Smooth muscle cell (in vitro differentiated cells): ENCODE data around the gene CCL25. TPM values are rescaled to one million over a fixed set of nuclear protein-coding genes. Genes with fewer than 3 reads are reported as not detected.

Experiments used
- DNase-seq: peaks from one replicate; lab custom pipeline; 2025; ENCODE audit not compliant: unreplicated experiment; lab: John Stamatoyannopoulos, UW
- H2AFZ ChIP-seq: fragments of 200-600 bp; sonication (generic); 2 replicates; pipeline ENCODE4 v1.6.0; 2016; ENCODE audit warnings: antibody characterized with exemption, low read depth, mild to moderate bottlenecking
- H3F3A ChIP-seq: fragments of 200-600 bp; sonication (generic); 2 replicates; pipeline ENCODE4 v1.6.0; 2017; ENCODE audit warnings: antibody characterized with exemption, low read depth
- H3K27ac ChIP-seq: fragments of 200-600 bp; sonication (generic); 2 replicates; pipeline ENCODE4 v1.5.1; 2016; ENCODE audit warnings: low read depth, mild to moderate bottlenecking
- H3K27me3 ChIP-seq: fragments of 200-600 bp; sonication (generic); 2 replicates; pipeline ENCODE4 v1.6.1; 2016; ENCODE audit warnings: low read depth, mild to moderate bottlenecking
- H3K36me3 ChIP-seq: fragments of 200-600 bp; sonication (generic); 2 replicates; pipeline ENCODE4 v1.5.1; 2016; ENCODE audit warnings: low read depth
- H3K4me1 ChIP-seq: fragments of 200-600 bp; sonication (generic); 2 replicates; pipeline ENCODE4 v1.5.1; 2016; ENCODE audit warnings: low read depth
- H3K4me2 ChIP-seq: fragments of 200-600 bp; sonication (generic); 2 replicates; pipeline ENCODE4 v1.6.0; 2016; ENCODE audit warnings: mild to moderate bottlenecking
- H3K4me3 ChIP-seq: fragments of 200-600 bp; sonication (generic); 2 replicates; pipeline ENCODE4 v1.5.1; 2016; ENCODE audit warnings: mild to moderate bottlenecking
- H3K79me2 ChIP-seq: fragments of 200-600 bp; sonication (generic); 2 replicates; pipeline ENCODE4 v1.6.0; 2016; ENCODE audit warnings: low read depth, mild to moderate bottlenecking
- H3K9ac ChIP-seq: fragments of 200-600 bp; sonication (generic); 2 replicates; pipeline ENCODE4 v1.6.0; 2016; ENCODE audit warnings: low read depth
- H3K9me3 ChIP-seq: fragments of 200-600 bp; sonication (generic); replicated peaks from 2 replicates; pipeline ENCODE4 v1.5.1; 2016; ENCODE audit warnings: low read depth
- H4K20me1 ChIP-seq: fragments of 200-600 bp; sonication (generic); 2 replicates; pipeline ENCODE4 v1.6.0; 2016; ENCODE audit warnings: low read depth
- WGBS: methylation state at CpG from one replicate; pipeline ENCODE4 v1.1.7; 2016; ENCODE audit warnings: low lambda C conversion rate; 5-methylcytosine and 5-hydroxymethylcytosine counted together
- polyA plus RNA-seq: library from polyadenylated mRNA; unstranded; fragments of >200 nt; fragmentation: Nextera tagmentation; extraction: Ambion mirVana; gene quantifications from 2 replicates; pipeline ENCODE4 v1.2.1, GENCODE V29; 2016
- total RNA-seq: library from RNA; depleted of rRNA; stranded (reverse); fragments of >200 nt; gene quantifications from 2 replicates; pipeline ENCODE4 v1.2.3, GENCODE V29; 2014
- TF ChIP-seq, protein P1 (sequence below): fragments of 200-600 bp; sonication (generic); IDR thresholded peaks from 2 replicates; pipeline ENCODE4 v1.5.1; 2017; ENCODE audit warnings: borderline replicate concordance, mild to moderate bottlenecking, antibody characterized with exemption; ENCODE audit not compliant: insufficient read depth, poor library complexity, severe bottlenecking

Gene CCL25
- total and polyA plus RNA-seq, 2 experiments from 2014 or later, result 0.91 TPM; not detected in 1

DNA sequence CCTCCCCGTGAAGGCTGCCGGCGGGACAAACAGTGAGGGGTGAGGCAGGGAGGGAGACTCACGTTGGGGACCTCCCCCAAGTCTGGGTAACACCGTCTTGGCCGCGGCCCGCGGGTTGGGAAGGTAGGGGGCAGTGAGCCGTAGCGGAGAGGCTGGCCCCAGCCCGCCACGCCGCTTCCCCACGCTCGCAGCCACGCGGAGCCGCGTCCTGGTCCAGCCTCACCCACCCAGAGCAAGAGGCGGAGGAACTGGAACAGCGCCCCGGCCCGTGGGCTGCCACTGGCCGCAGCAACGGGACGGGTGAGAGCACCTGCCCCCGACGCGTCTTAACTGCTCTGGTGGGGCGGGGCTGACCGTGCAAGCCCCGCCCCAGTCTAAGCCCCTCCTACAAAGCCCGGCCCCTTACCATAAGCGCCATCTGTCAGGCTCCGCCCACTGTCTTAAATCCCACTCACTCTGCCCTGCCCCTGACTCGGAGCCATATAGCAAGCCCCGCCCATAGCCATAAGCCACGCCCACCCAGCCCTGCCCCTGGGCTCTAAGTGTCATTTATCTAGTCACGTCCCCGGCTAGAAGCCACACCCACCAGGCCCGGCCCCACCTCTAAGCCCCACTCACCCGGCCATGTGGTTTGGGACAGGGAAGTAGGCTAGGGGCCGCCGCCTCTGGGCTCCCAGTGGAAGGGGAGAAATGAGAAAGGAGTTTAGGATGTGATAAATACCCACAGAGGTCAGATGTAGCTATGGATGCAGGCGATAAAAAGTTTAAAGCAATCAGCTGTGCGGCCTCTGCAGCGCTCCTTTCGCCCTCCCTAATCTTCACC lies 2.1 kb upstream of the CCL25 start:
- Histone ChIP-seq H3K27ac (no peak overlapping the region), H2AFZ (peak overlapping the region; percentile 81), H3K4me3 (peak overlapping the region; percentile 35), H3K27me3 (no peaks in the 10 kb centered on the region), H3K9ac (no peak overlapping the region), H3K4me2 (peak overlapping the region; percentile 83), H3F3A (no peaks in the 10 kb centered on the region), H4K20me1 (no peaks in the 10 kb centered on the region), H3K9me3 (no peaks in the 10 kb centered on the region), H3K36me3 (no peaks in the 10 kb centered on the region), H3K4me1 (no peaks in the 10 kb centered on the region), H3K79me2 (no peaks in the 10 kb centered on the region)
- peak; percentile 45 for DNase-seq
- TF ChIP-seq, protein P1, sequence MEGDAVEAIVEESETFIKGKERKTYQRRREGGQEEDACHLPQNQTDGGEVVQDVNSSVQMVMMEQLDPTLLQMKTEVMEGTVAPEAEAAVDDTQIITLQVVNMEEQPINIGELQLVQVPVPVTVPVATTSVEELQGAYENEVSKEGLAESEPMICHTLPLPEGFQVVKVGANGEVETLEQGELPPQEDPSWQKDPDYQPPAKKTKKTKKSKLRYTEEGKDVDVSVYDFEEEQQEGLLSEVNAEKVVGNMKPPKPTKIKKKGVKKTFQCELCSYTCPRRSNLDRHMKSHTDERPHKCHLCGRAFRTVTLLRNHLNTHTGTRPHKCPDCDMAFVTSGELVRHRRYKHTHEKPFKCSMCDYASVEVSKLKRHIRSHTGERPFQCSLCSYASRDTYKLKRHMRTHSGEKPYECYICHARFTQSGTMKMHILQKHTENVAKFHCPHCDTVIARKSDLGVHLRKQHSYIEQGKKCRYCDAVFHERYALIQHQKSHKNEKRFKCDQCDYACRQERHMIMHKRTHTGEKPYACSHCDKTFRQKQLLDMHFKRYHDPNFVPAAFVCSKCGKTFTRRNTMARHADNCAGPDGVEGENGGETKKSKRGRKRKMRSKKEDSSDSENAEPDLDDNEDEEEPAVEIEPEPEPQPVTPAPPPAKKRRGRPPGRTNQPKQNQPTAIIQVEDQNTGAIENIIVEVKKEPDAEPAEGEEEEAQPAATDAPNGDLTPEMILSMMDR, result no peak
- 11% methylated on average over 43 of the region's 49 CpGs for WGBS

DNA sequence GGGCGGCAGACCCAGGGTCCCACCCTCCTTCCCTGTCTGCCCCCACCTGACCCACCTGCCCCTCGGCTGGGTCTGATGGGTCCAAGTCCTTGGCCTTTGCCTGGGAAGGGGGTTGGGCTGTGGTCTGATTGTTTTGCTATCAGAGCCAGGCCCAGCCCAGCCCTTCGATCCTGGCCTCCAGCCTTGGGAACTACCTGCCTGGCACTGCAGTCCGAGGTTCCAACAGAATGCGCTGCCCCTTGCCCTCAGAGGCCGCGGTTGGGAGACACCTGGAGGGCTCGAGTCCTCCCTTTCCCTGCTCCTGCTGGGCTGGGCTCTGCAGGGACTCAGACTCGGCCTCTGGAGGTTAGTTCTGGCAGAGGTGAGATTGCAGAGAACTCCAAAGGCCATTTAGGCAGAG lies 1.6 kb downstream of the CCL25 start:
- Histone ChIP-seq H3K27me3 (no peaks in the 10 kb centered on the region), H3K4me2 (no peak overlapping the region), H3K9me3 (no peaks in the 10 kb centered on the region), H3K27ac (no peak overlapping the region), H4K20me1 (no peaks in the 10 kb centered on the region), H3K4me3 (no peak overlapping the region), H3K9ac (no peak overlapping the region), H3F3A (no peaks in the 10 kb centered on the region), H3K36me3 (no peaks in the 10 kb centered on the region), H3K4me1 (no peaks in the 10 kb centered on the region), H2AFZ (no peak overlapping the region), H3K79me2 (no peaks in the 10 kb centered on the region)
- WGBS, result 70% methylated on average over 8 of the region's 9 CpGs
- TF ChIP-seq, protein P1, result no peak
- DNase-seq, result no peak

DNA sequence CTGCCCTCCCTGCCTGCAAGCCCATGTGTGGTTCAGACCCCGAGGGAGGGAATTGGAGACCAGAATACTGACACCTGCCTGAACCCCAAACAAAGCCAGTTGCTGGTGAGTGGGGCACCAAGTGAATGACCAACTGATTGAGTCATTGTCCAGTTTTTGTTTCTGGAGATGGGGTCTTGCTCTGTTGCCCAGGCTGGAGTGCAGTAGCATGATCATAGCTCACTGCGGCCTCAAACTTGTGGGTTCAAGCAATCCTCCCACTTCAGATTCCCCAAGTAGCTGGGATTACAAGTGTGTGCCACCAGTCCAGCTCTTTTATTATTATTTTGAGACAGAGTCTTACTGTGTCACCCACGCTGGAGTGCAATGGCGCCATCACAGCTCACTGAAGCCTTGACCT lies 4.0 kb downstream of the CCL25 start:
- Histone ChIP-seq H3K36me3 (no peaks in the 10 kb centered on the region), H3K4me1 (no peaks in the 10 kb centered on the region), H3K4me3 (no peak overlapping the region), H3K9ac (no peak overlapping the region), H4K20me1 (no peaks in the 10 kb centered on the region), H3K27ac (no peak overlapping the region), H2AFZ (no peak overlapping the region), H3K79me2 (no peaks in the 10 kb centered on the region), H3K9me3 (no peaks in the 10 kb centered on the region), H3K27me3 (no peaks in the 10 kb centered on the region), H3K4me2 (no peak overlapping the region), H3F3A (no peaks in the 10 kb centered on the region)
- DNase-seq, result no peak
- 98% methylated on average over 4 of the region's 4 CpGs for WGBS
- TF ChIP-seq, protein P1, result no peak
